Endothelial cell (in vitro differentiated cells): ENCODE data around the gene CCDC124. TPM values are rescaled to one million over a fixed set of nuclear protein-coding genes. Genes with fewer than 3 reads are reported as not detected.

Experiments
- DNase-seq: peaks from one replicate; pipeline ENCODE4 v3.0.0; 2021; ENCODE audit warnings: low spot score
- H3K27ac Mint-ChIP-seq: one replicate; pipeline ENCODE4 v1.8.0; 2021; ENCODE audit warnings: mixed read lengths, inconsistent platforms; ENCODE audit not compliant: unreplicated experiment
- H3K27me3 Mint-ChIP-seq: one replicate; pipeline ENCODE4 v1.8.0; 2021; ENCODE audit warnings: mild to moderate bottlenecking, moderate library complexity, mixed read lengths, inconsistent platforms; ENCODE audit not compliant: unreplicated experiment
- H3K36me3 Mint-ChIP-seq: one replicate; pipeline ENCODE4 v1.8.0; 2021; ENCODE audit warnings: mild to moderate bottlenecking, low read depth, mixed read lengths, inconsistent platforms; ENCODE audit not compliant: unreplicated experiment
- H3K4me1 Mint-ChIP-seq: one replicate; pipeline ENCODE4 v1.8.0; 2021; ENCODE audit warnings: mild to moderate bottlenecking, mixed read lengths, inconsistent platforms; ENCODE audit not compliant: unreplicated experiment
- H3K4me3 Mint-ChIP-seq: one replicate; pipeline ENCODE4 v1.8.0; 2021; ENCODE audit warnings: mild to moderate bottlenecking, mixed read lengths, inconsistent platforms; ENCODE audit not compliant: unreplicated experiment
- H3K9me3 Mint-ChIP-seq: one replicate; pipeline ENCODE4 v1.8.0; 2021; ENCODE audit warnings: mixed read lengths, inconsistent platforms; ENCODE audit not compliant: unreplicated experiment
- CTCF ChIP-seq: fragments of 200-600 bp; sonication (generic); IDR thresholded peaks from one replicate; pipeline ENCODE4 v1.5.0; 2021; ENCODE audit warnings: antibody characterized with exemption; ENCODE audit not compliant: unreplicated experiment
- total RNA-seq: library from RNA; stranded (reverse); fragmentation: NEBNext Ultra II Directional; extraction: Animal tissue kit (Norgen Biotek cat#: 25700); gene quantifications from one replicate; pipeline ENCODE4 v1.2.1, GENCODE V29; 2021; ENCODE audit not compliant: unreplicated experiment

CCDC124 gene
- total RNA-seq, 1 donor from 2014 or later, result 68.2 TPM

DNA sequence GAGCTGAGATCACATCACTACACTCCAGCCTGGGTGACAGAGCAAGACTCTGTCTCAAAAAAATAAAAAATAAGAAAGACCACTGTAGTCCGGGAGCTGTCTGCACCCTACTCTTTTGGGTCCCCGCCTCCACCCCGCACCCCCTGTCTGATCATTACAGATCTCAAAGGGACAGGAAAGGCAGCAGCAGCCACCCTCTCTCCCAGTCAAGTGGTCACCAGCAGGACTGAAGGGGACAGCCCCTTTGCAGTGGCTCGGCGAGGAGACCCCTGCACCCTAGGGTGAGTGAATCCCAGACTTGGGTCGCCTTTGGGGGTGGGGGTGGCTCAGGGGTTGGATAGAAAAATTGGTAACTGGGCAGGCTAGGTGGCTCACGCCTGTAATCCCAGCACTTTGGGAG is 21.6 kb downstream of the CCDC124 start:
- TF ChIP-seq CTCF, result no peak
- no peak overlapping the region for H3K27ac Mint-ChIP-seq
- H3K36me3 Mint-ChIP-seq, result no peaks in the 10 kb centered on the region
- H3K9me3 Mint-ChIP-seq, result no peaks in the 10 kb centered on the region
- H3K4me3 Mint-ChIP-seq, result no peak overlapping the region
- H3K27me3 Mint-ChIP-seq, result peaks cover 16% of the 10 kb centered on the region
- no peak for DNase-seq
- H3K4me1 Mint-ChIP-seq, result peaks cover 12% of the 10 kb centered on the region

DNA sequence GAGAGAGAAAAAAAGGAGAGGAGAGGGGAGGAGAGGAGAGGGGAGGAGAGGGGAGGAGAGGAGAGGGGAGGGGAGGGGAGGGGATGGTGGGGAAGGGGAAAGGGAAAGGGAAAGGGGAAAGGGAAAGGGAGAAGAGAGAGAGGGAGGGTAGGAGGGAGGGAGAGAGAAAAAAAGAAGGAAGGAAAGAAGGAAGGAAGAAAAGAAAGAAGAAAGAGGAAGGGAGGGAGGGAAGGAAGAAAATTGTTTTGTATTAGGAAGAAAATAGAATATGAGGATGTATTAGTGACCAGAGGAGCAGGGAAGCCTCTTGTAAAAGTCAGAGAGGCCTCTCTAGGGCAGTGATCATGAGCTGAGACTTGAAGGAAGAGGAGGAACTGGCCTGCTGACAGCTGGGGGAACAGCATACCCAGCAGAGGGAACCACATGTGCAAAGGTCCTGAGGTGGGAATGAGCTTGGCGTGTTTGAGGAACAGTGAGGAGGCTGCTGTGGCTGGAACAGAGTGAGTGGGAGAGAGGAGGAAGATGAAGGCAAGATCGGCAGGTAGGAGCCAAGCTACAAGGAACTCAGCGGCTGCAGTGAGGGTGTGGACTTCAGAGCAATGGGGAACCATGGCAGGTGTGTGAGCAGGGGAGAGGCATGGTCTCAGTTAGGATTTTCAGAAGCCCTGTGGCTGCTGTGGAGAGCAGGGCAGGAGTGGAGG is 24.5 kb downstream of the CCDC124 start:
- no peak overlapping the region for H3K4me3 Mint-ChIP-seq
- no peaks in the 10 kb centered on the region for H3K4me1 Mint-ChIP-seq
- TF ChIP-seq CTCF, result no peak
- H3K9me3 Mint-ChIP-seq, result no peaks in the 10 kb centered on the region
- H3K27ac Mint-ChIP-seq, result peak overlapping the region; percentile 31
- no peaks in the 10 kb centered on the region for H3K36me3 Mint-ChIP-seq
- no peak for DNase-seq
- peaks cover 9% of the 10 kb centered on the region for H3K27me3 Mint-ChIP-seq

DNA sequence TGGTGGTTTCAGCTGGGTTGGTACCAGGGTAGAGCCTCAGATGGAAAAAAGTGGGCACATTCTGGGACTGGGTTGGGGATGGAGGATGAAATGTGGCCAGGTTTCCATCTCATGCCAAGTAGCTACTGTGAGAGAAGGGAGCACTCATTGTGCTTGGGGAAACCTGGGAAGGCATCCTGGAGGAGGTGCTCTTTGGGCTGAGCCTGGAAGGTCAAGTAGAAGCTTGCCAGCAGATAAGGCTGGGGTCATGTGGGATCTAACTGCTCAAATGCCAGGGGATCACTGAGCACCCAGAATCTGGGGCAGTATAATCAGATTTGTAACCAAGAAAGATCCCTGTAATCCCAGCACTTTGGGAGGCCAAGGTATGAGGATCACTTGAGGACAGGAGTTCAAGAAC is 25.1 kb downstream of the CCDC124 start:
- no peak for DNase-seq
- H3K36me3 Mint-ChIP-seq, result no peaks in the 10 kb centered on the region
- TF ChIP-seq CTCF, result no peak
- H3K4me3 Mint-ChIP-seq, result no peak overlapping the region
- H3K27me3 Mint-ChIP-seq, result peaks cover 9% of the 10 kb centered on the region
- no peaks in the 10 kb centered on the region for H3K4me1 Mint-ChIP-seq
- no peak overlapping the region for H3K27ac Mint-ChIP-seq
- H3K9me3 Mint-ChIP-seq, result no peaks in the 10 kb centered on the region

GRCh38 chr19:17963936-17964691 is 31.3 kb downstream of the CCDC124 start:
- H3K27ac Mint-ChIP-seq, result no peak overlapping the region
- no peak for DNase-seq
- TF ChIP-seq CTCF, result no peak
- H3K27me3 Mint-ChIP-seq, result peaks cover 2% of the 10 kb centered on the region
- no peaks in the 10 kb centered on the region for H3K9me3 Mint-ChIP-seq
- H3K4me1 Mint-ChIP-seq, result peaks cover 15% of the 10 kb centered on the region
- H3K36me3 Mint-ChIP-seq, result no peaks in the 10 kb centered on the region
- no peak overlapping the region for H3K4me3 Mint-ChIP-seq
